Measurements from ENCODE around the gene CASKIN1.

- TF ChIP-seq CTCF (IDR thresholded peaks at IDR 0.05) (no peak), POLR2A (IDR thresholded peaks at IDR 0.05) (peak in 1 of 2 donors; percentile 33)
Measured at GRCh38 chr16:2212362-2213324, 16.2 kb upstream of the CASKIN1 start.
